GM10248 (cell line): ENCODE data around the gene SUB1.
"Not testable (repeated sequence)": the region's sequence is repeated elsewhere in the genome, so short reads cannot be mapped to it uniquely, and the experiment has no call there.

ENCODE experiments used
- CTCF ChIA-PET: fragments of 300-600 bp; sonication (Branson Sonifier 250); formaldehyde crosslinking; extraction: SDS; loops from one replicate; lab custom pipeline; 2021; ENCODE audit warnings: antibody characterized with exemption; lab: Yijun Ruan, JAX
- POLR2A ChIA-PET: fragments of 350-650 bp; sonication (Branson Sonifier 250); formaldehyde crosslinking; extraction: SDS; loops from one replicate; lab custom pipeline; 2020; ENCODE audit warnings: antibody characterized with exemption; lab: Yijun Ruan, JAX
- DNase-seq: peaks from one replicate; pipeline ENCODE4 v3.0.0; 2012; ENCODE audit errors: extremely low spot score
- CTCF ChIP-seq: IDR thresholded peaks from 2 replicates; pipeline ENCODE4 v1.5.1; 2012; ENCODE audit warnings: mild to moderate bottlenecking, low read depth; ENCODE audit errors: extremely low read depth, missing control alignments, control extremely low read depth

The SUB1 gene

GRCh38 chr5:32585446-32586275, at the start of gene SUB1:
Gene SUB1 (plus strand): TSS chr5:32585557. CDS start chr5:32588513, 2,956 bp downstream.
- ChIA-PET POLR2A (no interaction called here), CTCF (interaction anchor here (1.0 to 6.4 kb wide), 6 partner anchors 12 to 100 kb away, joined by 3 to 191 read pairs (median 6); no protein-coding TSS in a partner anchor)
- DNase-seq, result peak; percentile 90
- TF ChIP-seq CTCF, result no peak

- ChIA-PET CTCF (interaction anchor here (0.8 to 4.1 kb wide), 5 partner anchors 11 to 54 kb away, joined by 3 to 27 read pairs (median 8); no protein-coding TSS in a partner anchor), POLR2A (no interaction called here)
- DNase-seq, result no peak
- no peak for TF ChIP-seq CTCF
Measured at GRCh38 chr5:32536246-32536645, 49.1 kb upstream of the SUB1 start.

- DNase-seq, result not testable (repeated sequence)
- POLR2A ChIA-PET, result interaction anchor here (0.6 kb wide), 1 partner anchor 12 kb away, joined by 3 read pairs; no protein-coding TSS in a partner anchor
- CTCF ChIA-PET, result interaction anchor here (0.8 to 4.1 kb wide), 5 partner anchors 10 to 53 kb away, joined by 3 to 27 read pairs (median 8); no protein-coding TSS in a partner anchor
Measured at GRCh38 chr5:32537437-32538029, 47.8 kb upstream of the SUB1 start.

- ChIA-PET POLR2A (interaction anchor here (0.6 to 0.7 kb wide), 2 partner anchors 12 to 52 kb away, joined by 3 to 5 read pairs; no protein-coding TSS in a partner anchor), CTCF (interaction anchor here (0.8 to 4.1 kb wide), 4 partner anchors 44 to 52 kb away, joined by 3 to 27 read pairs (median 10); no protein-coding TSS in a partner anchor)
- peak; percentile 70 for DNase-seq
- TF ChIP-seq CTCF, result no peak
Measured at GRCh38 chr5:32538031-32538547, 47.3 kb upstream of the SUB1 start.

GRCh38 chr5:32539981-32540845, 45.1 kb upstream of the SUB1 start:
- DNase-seq, result peak; percentile 31
- TF ChIP-seq CTCF, result no peak
- ChIA-PET CTCF (interaction anchor here (4.1 kb wide), 1 partner anchor 50 kb away, joined by 17 read pairs; no protein-coding TSS in a partner anchor), POLR2A (interaction anchor here (0.6 kb wide), 1 partner anchor 50 kb away, joined by 3 read pairs; no protein-coding TSS in a partner anchor)

- CTCF ChIA-PET, result no interaction called here
- TF ChIP-seq CTCF, result no peak
- POLR2A ChIA-PET, result no interaction called here
- no peak for DNase-seq
Measured at GRCh38 chr5:32541241-32541640, 44.1 kb upstream of the SUB1 start.
